ENCODE data around the gene ABHD10.
A peak's percentile ranks its signal among the peaks of the same experiment; 100 is the strongest.

Gene ABHD10

GRCh38 chr3:111963424-111963823 lies 15.4 kb upstream of the ABHD10 start:
- no peak for DNase-seq

DNA sequence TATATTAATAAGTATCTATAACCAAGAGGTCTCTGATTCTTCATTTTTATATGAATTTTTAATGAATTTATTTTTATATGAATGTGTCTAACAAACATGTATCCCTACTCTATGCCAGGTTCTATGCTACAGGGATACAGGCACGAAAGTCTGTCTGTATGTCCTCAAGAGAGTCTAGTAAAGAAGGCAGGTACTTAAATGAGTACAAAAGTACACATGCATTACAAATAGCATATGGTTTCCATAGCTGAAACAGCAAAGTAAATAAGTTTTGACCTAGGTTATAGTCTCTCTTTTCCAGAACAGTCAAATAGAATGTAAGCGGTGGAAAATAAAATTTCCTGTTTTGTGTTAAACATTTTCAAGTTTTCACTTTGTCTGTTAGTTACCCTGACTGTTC lies 13.3 kb upstream of the ABHD10 start:
- no peak for DNase-seq

DNA sequence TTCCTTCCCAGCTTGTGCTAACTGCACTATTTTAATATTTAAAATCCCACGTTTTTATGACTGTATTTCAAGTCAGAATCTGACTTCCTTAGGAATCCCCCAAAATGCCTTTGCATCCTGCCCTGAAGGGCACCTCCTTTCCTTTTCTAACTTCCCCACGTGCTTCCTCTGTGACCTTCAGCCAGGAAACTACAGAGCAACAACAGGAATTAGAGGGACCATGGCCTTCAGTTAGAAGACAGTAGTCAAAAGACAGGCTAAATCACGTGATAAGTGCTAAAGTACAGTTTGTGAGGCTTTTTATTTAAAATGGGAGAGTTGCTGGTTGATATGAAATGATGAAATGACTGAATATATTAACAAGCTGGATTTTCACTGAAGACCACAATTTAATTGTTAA lies 11.8 kb upstream of the ABHD10 start:
- no peak for DNase-seq

DNA sequence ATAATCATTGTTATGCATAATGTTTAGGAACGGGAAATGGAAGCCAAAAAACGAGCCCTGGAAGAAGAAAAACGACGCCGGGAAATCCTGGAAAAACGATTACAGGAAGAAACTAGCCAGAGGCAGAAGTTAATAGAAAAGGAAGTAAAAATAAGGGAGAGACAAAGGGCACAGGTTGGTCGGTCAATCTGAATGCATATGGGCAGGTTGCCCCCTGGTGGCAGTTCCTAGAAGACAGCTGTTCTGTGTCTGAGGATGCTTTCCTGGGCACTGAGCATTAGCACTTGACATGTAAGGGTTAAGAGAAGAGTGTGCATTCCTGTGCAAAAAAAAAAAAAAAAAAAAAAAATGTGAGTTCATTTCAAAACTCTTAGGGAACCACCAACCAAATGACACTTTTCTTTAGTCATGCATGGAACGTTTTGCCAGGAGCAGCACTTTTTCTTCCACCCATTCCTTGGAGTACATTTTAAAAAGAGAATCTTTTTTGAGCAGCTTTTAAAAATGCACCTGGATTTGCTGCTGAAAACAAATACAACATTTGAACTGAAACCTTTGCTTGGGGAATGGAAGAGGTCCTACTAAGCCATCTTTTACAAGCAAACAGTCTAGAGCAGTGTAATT lies 11.1 kb upstream of the ABHD10 start:
- peak in 54 of 58 donors; percentile 3 to 86 (median 57) for DNase-seq

DNA sequence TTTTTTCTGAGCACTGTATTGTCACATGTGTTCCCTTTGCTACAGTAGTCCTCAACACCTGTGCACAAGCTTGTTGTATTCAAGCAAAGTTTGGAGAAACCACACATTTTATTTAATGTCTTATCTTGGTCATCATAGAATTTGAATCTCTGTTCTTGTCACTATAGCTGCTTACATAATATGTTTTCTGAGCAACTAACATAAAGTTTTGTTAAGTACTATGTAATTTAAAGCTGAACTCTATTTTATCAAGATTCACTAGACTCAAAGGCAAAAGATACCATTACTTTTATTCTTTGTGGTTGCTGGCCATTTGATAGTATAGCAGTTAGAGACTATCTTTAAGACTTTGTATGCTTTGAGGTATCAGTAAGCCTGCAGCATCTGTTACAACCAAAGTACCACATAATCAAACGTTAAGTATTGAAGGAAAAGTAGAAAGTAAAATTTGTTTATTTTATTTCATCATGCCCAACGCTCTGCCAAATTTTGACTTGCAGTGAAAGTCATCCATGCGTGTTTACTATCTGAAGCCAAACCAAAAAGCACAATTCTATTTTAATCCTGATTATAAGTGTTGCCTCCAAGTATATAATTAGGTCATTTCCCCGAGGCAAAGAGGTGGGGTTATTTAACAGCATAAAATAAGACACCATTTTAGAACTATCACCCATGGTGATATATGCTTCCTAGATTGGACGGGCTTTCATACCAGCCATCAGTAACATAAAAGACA lies 10.3 kb upstream of the ABHD10 start:
- DNase-seq, result no peak

GRCh38 chr3:111970376-111970775 lies 8.4 kb upstream of the ABHD10 start:
- DNase-seq, result no peak

- DNase-seq, result no peak
These were observed 7.2 kb upstream of the ABHD10 start for GRCh38 chr3:111971533-111972130.

DNA sequence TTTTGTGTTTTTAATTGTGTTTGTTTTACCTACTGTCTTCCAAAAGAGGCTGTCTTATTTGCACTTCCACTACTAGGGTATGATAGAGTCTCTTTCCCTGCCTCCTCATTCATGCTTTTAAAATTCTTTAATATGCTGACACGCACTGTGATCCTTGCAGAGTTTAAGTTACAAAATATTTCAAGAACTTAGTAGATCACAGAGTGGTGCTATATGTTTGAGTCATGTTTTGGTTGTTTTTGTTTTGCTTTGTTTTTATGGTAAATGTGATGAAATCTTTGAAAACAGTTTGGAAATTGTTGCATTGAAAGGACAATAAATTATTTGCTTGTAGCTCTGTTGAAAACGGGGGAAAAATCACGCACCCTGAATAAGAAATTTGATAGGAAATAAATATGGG lies 5.9 kb upstream of the ABHD10 start:
- no peak for DNase-seq

GRCh38 chr3:111975131-111975530 lies 3.7 kb upstream of the ABHD10 start:
- DNase-seq, result no peak

GRCh38 chr3:111976254-111976653 lies 2.6 kb upstream of the ABHD10 start:
- DNase-seq, result no peak

DNA sequence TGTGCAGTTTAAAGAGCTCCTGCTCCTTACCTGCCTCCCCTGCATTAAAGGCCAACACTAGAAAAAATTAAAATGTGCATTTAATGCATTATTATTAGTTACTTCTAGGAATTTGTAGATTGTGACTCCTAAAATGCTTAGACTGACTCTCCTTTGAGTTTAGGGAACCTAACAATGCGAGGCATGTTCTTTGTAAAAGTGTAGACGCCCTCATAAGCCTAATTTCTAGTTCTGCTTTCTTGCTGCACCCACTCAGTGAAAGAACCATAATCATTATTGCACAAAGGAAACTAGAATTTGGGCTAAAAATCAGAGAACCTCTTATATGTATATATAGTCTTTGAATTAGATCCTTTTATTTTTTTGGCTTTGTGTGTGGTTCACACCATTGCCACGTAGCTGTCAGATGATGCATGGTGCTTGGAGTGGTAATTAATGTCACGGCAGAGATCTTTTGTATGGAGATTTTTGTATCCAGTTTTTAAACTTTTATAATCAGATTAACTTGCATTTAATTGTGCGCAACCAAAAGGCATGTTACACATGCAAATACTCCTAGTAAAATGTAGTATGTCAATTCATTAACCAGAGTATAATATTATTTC lies 710 bp downstream of the ABHD10 start:
- DNase-seq, result no peak

DNA sequence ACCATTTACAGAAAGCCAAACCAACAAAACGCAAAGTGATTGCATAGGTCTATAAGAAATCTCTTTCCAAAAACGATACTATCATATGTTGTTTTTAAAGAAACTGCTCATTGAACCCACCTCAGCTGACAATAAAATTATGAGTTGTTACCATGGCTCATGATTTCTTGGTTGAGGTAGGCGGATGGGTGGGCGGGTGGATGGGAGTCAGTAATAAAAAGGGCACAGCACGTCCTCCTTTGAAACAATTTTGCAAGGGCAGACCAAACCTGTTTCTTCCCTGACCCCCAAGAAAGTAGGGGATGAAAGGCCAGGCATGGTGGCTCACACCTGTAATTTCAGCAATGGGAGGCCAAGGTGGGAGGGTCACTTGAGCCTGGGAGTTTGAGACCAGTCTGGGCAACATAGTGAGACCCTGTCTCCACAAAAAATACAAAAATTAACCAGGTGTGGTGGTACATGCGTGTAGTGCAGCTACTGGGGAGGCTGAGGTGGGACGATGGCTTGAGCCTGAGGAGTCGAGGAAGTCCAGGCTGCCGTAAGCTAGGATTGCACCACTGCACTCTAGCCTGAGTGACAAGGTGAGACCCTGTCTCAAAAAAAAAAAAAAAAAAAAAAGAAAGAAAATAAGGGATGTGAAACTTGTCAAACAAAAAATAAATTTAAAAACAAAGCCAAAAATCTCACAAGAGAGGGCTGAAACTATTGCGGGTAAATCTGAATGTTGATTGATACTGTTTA lies 2.1 kb downstream of the ABHD10 start:
- DNase-seq, result no peak

- no peak for DNase-seq
These were observed 2.6 kb downstream of the ABHD10 start for GRCh38 chr3:111981457-111981763.

GRCh38 chr3:111984636-111985298 lies 5.9 kb downstream of the ABHD10 start:
- DNase-seq, result no peak

GRCh38 chr3:111986800-111987199 lies 8.0 kb downstream of the ABHD10 start:
- no peak for DNase-seq

DNA sequence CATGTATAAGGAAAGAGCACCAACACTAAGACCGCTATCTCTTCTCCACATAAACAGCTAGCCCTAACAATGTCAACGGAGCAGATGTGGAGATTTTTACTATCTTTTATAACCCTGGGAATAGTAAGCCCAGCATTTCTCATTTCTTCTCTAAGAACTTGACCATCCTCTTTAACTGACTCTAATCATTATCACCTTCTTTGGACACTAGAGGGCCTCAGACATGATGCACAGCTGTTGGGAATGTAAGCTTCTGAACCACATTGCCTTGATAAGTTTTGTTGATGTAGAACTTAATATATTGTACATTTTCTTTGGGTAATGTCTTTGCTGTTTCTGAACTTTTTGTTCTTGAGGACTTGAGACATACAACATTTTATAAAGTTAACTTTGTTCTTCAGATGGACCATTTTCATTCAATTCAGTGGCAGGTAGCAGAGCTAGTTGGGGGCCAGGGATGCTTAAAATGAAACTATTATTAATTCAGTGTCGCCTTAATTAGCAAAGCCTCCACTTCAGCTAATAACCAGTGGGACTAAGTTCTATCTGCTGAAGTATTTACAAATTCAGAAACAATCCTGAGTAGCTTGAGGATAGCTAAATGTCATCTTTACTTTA lies 10.3 kb downstream of the ABHD10 start:
- DNase-seq, result peak in 1 of 58 donors; percentile 60

DNA sequence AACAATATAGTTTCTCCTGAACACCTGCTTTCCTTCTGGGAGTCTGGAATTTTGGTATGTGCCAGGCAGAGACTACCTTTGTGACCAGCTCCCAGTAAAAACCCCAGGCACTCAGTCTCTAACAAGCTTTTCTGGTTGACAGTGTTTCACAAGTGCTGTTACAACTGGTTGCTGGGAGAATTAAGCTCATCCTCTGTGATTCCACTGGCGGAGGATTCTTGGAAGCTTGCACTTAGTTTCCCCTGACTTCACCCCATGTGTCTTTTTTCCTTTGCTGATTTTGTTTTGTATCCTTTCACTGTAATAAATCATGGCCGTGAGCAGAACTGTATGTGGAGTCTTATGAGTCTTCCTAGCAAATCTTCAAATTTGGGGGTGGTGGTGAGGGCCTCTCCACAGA lies 14.2 kb downstream of the ABHD10 start:
- no peak for DNase-seq

DNA sequence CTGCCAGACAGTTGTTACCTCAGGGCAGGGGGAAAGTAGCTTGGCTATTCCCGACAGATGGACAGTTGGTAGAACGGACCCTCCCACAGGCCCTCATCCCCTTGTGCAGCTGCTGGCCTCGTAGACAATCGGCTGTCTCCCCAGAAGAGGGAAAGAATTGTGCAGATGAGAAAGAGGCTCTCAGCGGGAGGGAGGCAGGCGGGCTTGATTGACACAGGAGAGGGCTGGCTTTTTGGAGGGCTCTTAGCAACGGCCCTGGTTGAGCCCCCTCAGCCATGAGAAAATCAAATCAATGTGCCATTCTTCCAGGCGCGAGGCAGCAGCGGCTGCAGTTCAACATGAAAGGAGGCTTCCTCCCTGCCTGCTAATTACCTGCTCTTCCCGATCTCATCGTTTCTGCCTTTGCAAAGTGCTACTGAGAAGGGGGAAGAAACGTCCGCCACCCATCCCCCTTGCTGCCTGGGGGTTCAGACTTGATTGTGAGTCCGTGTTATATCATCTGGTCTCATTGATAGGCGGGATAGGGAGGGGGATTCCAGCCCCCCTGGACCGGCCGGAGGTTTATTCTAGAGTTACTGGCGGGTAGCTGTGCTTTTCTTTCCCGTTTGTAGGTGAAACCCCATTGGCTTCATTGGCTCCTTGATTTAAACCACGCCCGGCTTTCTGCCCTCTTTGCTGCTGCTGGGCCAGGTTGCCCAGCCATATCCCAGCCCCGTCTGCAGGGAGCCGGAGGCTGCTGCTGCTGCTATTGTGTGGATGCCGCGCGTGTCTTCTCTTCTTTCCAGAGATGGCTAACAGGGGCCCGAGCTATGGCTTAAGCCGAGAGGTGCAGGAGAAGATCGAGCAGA lies 20.0 kb downstream of the ABHD10 start, which contains the start of gene TAGLN3:
TAGLN3 (plus strand) TSS at position 287 of the 848 bp plus-strand sequence; CDS start at position 788, 501 bp downstream.
- peak in 49 of 58 donors; percentile 17 to 76 (median 54) for DNase-seq

GRCh38 chr3:111999484-112000324 lies 20.9 kb downstream of the ABHD10 start:
- DNase-seq, result peak in 8 of 58 donors; percentile 14 to 69 (median 32)
